ENCODE data around the gene PROM2.

DNA sequence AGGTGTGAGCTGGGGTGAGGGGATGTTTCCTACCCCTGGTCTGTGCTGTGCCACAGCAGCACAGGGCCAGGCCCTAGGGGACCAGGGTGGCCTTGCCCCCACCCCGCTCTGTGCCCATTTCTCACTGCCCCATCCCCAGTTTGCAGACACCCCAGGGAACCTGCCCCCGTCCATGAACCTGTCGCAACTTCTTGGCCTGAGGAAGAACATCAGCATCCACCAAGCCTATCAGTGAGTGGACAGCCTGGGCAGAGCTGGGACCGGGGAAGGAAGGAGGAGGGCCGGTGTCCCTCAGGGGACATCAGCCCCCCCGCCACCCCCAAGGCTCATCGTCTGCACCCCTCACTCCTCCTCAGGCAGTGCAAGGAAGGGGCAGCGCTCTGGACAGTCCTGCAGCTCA is 7.5 kb downstream of the PROM2 start:
- no peak for TF ChIP-seq POLR2A (IDR thresholded peaks at IDR 0.05)
- TF ChIP-seq, protein P1, sequence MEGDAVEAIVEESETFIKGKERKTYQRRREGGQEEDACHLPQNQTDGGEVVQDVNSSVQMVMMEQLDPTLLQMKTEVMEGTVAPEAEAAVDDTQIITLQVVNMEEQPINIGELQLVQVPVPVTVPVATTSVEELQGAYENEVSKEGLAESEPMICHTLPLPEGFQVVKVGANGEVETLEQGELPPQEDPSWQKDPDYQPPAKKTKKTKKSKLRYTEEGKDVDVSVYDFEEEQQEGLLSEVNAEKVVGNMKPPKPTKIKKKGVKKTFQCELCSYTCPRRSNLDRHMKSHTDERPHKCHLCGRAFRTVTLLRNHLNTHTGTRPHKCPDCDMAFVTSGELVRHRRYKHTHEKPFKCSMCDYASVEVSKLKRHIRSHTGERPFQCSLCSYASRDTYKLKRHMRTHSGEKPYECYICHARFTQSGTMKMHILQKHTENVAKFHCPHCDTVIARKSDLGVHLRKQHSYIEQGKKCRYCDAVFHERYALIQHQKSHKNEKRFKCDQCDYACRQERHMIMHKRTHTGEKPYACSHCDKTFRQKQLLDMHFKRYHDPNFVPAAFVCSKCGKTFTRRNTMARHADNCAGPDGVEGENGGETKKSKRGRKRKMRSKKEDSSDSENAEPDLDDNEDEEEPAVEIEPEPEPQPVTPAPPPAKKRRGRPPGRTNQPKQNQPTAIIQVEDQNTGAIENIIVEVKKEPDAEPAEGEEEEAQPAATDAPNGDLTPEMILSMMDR (IDR thresholded peaks at IDR 0.05), result no peak
